ENCODE measurements around the gene WWTR1. TPM values are rescaled to one million over a fixed set of nuclear protein-coding genes. Genes with fewer than 3 reads are reported as not detected.

WWTR1 gene
- total RNA-seq, 1 experiment from 2014 or later, result 24.4 TPM

DNA sequence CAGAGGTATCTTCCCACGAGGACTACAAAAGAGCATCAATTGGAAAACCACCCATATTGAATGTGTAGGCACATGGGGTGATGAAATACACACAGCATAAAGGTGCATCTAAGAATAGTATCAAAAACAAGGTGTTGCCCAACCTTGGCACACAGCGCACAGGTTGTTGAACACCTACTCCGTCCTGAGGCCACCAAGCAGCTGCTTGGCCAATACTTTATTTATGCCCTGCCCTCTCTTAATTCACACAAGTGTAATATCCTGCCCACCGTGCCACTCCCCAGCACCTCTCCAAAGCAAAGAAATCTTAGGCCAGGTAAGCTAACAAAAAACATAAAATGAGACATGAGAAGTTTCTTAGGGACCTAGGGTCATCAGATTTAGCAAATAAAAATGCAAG, 31.2 kb downstream of the WWTR1 start:
- no peak overlapping the region for H2BK5ac ChIP-seq (ENCODE audit: insufficient read length, low read length)
- H3K27me3 ChIP-seq (ENCODE audit: insufficient read depth, low read length), result no peaks in the 10 kb centered on the region
- H3K27ac ChIP-seq (ENCODE audit: insufficient read length, low read depth, low read length), result no peak overlapping the region
- H3K9ac ChIP-seq (ENCODE audit: extremely low read depth, insufficient read length, low read length), result no peak overlapping the region
- no peak overlapping the region for H4K5ac ChIP-seq (ENCODE audit: insufficient read length, low read depth, low read length)
- H2BK15ac ChIP-seq (ENCODE audit: low read depth, low read length), result no peak overlapping the region
- H4K91ac ChIP-seq (ENCODE audit: insufficient read length, low read depth, low read length), result no peak overlapping the region
- DNase-seq, result no peak
- H2BK120ac ChIP-seq (ENCODE audit: low read depth, low read length, poor library complexity, severe bottlenecking), result no peak overlapping the region
- H3K18ac ChIP-seq (ENCODE audit: insufficient read length, low read depth, low read length), result no peak overlapping the region
- H3K4me2 ChIP-seq (ENCODE audit: insufficient read depth, insufficient read length, low read length), result no peak overlapping the region
- H3K4me1 ChIP-seq (ENCODE audit: insufficient read depth, low read length), result no peaks in the 10 kb centered on the region; the same call in 1 of the 2 replicates
- Mint-ChIP-seq H3K27me3 (ENCODE audit: low read depth) (no peaks in the 10 kb centered on the region), H3K4me1 (peaks cover 24 to 29% of the 10 kb centered on the region in 2 experiments), H3K4me3 (no peak overlapping the region), H3K9me3 (no peaks in the 10 kb centered on the region), H3K27ac (0 out of 7 replicates have a peak overlapping the region, but pooled peaks of 1 of the 3 experiments have one; percentile 18), H3K36me3 (ENCODE audit: insufficient read depth in 1 of 3, low read depth in 3 of 3) (peaks cover 0 to 7% (median 0%) of the 10 kb centered on the region in 3 experiments; a peak in 2 of 7 replicates)
- no peaks in the 10 kb centered on the region for H3K9me3 ChIP-seq (ENCODE audit: control insufficient read depth, low read depth, low read length)
- no peak overlapping the region for H3T11ph ChIP-seq (ENCODE audit: low read length)
- H3K56ac ChIP-seq (ENCODE audit: insufficient read length, low read depth, low read length), result no peak overlapping the region
- WGBS (ENCODE audit: extremely low coverage, insufficient read length, low lambda C conversion rate), result no CpG with 5 or more reads among the region's 4 CpGs
- no peak overlapping the region for H3K4ac ChIP-seq (ENCODE audit: low read depth, low read length)
- no peak overlapping the region for H2AFZ ChIP-seq (ENCODE audit: low read length)
- TF ChIP-seq, protein P1, sequence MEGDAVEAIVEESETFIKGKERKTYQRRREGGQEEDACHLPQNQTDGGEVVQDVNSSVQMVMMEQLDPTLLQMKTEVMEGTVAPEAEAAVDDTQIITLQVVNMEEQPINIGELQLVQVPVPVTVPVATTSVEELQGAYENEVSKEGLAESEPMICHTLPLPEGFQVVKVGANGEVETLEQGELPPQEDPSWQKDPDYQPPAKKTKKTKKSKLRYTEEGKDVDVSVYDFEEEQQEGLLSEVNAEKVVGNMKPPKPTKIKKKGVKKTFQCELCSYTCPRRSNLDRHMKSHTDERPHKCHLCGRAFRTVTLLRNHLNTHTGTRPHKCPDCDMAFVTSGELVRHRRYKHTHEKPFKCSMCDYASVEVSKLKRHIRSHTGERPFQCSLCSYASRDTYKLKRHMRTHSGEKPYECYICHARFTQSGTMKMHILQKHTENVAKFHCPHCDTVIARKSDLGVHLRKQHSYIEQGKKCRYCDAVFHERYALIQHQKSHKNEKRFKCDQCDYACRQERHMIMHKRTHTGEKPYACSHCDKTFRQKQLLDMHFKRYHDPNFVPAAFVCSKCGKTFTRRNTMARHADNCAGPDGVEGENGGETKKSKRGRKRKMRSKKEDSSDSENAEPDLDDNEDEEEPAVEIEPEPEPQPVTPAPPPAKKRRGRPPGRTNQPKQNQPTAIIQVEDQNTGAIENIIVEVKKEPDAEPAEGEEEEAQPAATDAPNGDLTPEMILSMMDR (conservative IDR thresholded peaks at IDR 0.05), result no peak
- no peaks in the 10 kb centered on the region for H4K20me1 ChIP-seq (ENCODE audit: control insufficient read depth, insufficient read depth, insufficient read length)
- no peak overlapping the region for H4K8ac ChIP-seq (replicated peaks; ENCODE audit: insufficient read length, low read depth, low read length)
- H3K79me1 ChIP-seq (ENCODE audit: insufficient read depth, low read depth, low read length, poor library complexity, severe bottlenecking), result peaks cover 3% of the 10 kb centered on the region
- no peak overlapping the region for H2BK20ac ChIP-seq (ENCODE audit: low read depth, low read length, poor library complexity, severe bottlenecking)
- no peak overlapping the region for H2AK5ac ChIP-seq (ENCODE audit: insufficient read length, low read length)
- H3K79me2 ChIP-seq (ENCODE audit: insufficient read depth, low read length), result peaks cover 10% of the 10 kb centered on the region; the same call in 1 of the 2 replicates
- H2BK12ac ChIP-seq (ENCODE audit: insufficient read length, low read depth, low read length), result no peak overlapping the region
- H3K23me2 ChIP-seq (ENCODE audit: insufficient read length, low read depth, low read length, poor library complexity, severe bottlenecking), result no peaks in the 10 kb centered on the region
- H3K14ac ChIP-seq (ENCODE audit: insufficient read depth, low read length), result no peak overlapping the region
- H3K23ac ChIP-seq (ENCODE audit: insufficient read length, low read depth, low read length), result no peak overlapping the region
